SK-N-SH (cell line): ENCODE data around the gene MYL5. TPM values are rescaled to one million over a fixed set of nuclear protein-coding genes. Genes with fewer than 3 reads are reported as not detected.

Experiments used
- CTCF ChIA-PET: fragments of 300-600, 350-600 bp; formaldehyde crosslinking; extraction: SDS; loops from one replicate; lab custom pipeline; 2021; lab: Yijun Ruan, JAX
- POLR2A ChIA-PET: fragments of 350-600 bp; sonication (Branson Sonifier 250); formaldehyde crosslinking; extraction: SDS; loops from one replicate; lab custom pipeline; 2020; ENCODE audit warnings: antibody characterized with exemption, inconsistent platforms; lab: Yijun Ruan, JAX
- DNase-seq: peaks from one replicate; pipeline ENCODE4 v3.0.0; 2012
- H2AFZ ChIP-seq: fragments of 200-600 bp; sonication (generic); 2 replicates; pipeline ENCODE4 v1.8.1; 2016; ENCODE audit warnings: antibody characterized with exemption, mild to moderate bottlenecking, low read depth
- H3F3A ChIP-seq: fragments of 200-600 bp; sonication (generic); replicated peaks from 2 replicates; pipeline ENCODE3; 2016; ENCODE audit warnings: antibody characterized with exemption, mild to moderate bottlenecking; ENCODE audit not compliant: insufficient read depth
- H3K27ac ChIP-seq, 2 experiments: fragments of 200-500 bp in 1 of 2; fragments of 200-600 bp in 1 of 2; sonication (Bioruptor generic) in 1 of 2; sonication (generic), shearing (Covaris generic) in 1 of 2; 2 replicates each; pipeline versions ENCODE4 v1.5.1 to v1.6.1; 2014 to 2016; ENCODE audit warnings: low read depth in 2 of 2, inconsistent platforms in 1 of 2, low read length in 1 of 2, mild to moderate bottlenecking in 1 of 2, mixed read lengths in 1 of 2
- H3K27me3 ChIP-seq: fragments of 200-600 bp; sonication (generic), shearing (Covaris generic); 2 replicates; pipeline ENCODE4 v1.6.1; 2016; ENCODE audit warnings: mixed run types; ENCODE audit not compliant: insufficient read depth
- H3K36me3 ChIP-seq, 2 experiments: fragments of 200-500 bp in 1 of 2; fragments of 200-600 bp in 1 of 2; sonication (Bioruptor generic) in 1 of 2; sonication (generic) in 1 of 2; replicated peaks in 1 of 2; 2 replicates each; pipeline versions ENCODE3 to v1.5.1; 2014 to 2016; ENCODE audit warnings: low read length in 1 of 2, mild to moderate bottlenecking in 1 of 2; ENCODE audit not compliant: insufficient read depth in 2 of 2, control insufficient read depth in 1 of 2
- H3K4me1 ChIP-seq, 2 experiments: fragments of 200-500 bp in 1 of 2; fragments of 200-600 bp in 1 of 2; sonication (Bioruptor generic) in 1 of 2; sonication (generic), shearing (Covaris generic) in 1 of 2; 2 replicates each; pipeline versions ENCODE4 v1.5.1 to v1.6.1; 2014 to 2016; ENCODE audit warnings: low read depth in 1 of 2, low read length in 1 of 2, mixed run types in 1 of 2; ENCODE audit not compliant: insufficient read depth in 2 of 2, control insufficient read depth in 1 of 2
- H3K4me2 ChIP-seq: fragments of 200-600 bp; sonication (generic), shearing (Covaris generic); 2 replicates; pipeline ENCODE4 v1.6.1; 2017; ENCODE audit warnings: mixed run types
- H3K4me3 ChIP-seq, 2 experiments: fragments of 200-500 bp in 1 of 2; fragments of 200-600 bp in 1 of 2; sonication (Bioruptor generic) in 1 of 2; sonication (generic), shearing (Covaris generic) in 1 of 2; 2 replicates each; pipeline versions ENCODE4 v1.5.1 to v1.8.1; 2014 to 2016; ENCODE audit warnings: low read depth in 2 of 2, inconsistent platforms in 1 of 2, low read length in 1 of 2, mild to moderate bottlenecking in 1 of 2, mixed read lengths in 1 of 2, moderate library complexity in 1 of 2
- H3K79me2 ChIP-seq: fragments of 200-600 bp; sonication (generic); 2 replicates; pipeline ENCODE4 v1.8.1; 2017; ENCODE audit warnings: mild to moderate bottlenecking; ENCODE audit not compliant: insufficient read depth
- H3K9ac ChIP-seq: fragments of 200-600 bp; sonication (generic); 2 replicates; pipeline ENCODE4 v1.6.1; 2017; ENCODE audit warnings: mixed run types
- H3K9me2 ChIP-seq: fragments of 200-600 bp; sonication (generic); 2 replicates; pipeline ENCODE4 v1.6.1; 2017; ENCODE audit warnings: mixed run types
- H3K9me3 ChIP-seq: fragments of 200-600 bp; sonication (generic); 2 replicates; pipeline ENCODE4 v1.6.1; 2017; ENCODE audit warnings: mixed run types, mild to moderate bottlenecking, moderate library complexity
- H4K20me1 ChIP-seq: fragments of 200-600 bp; sonication (generic); 2 replicates; pipeline ENCODE4 v1.6.1; 2017; ENCODE audit warnings: mild to moderate bottlenecking, mixed run types; ENCODE audit not compliant: insufficient read depth
- CHD2 ChIP-seq: fragments of 150-350 bp; IDR thresholded peaks from 2 replicates; pipeline ENCODE4 v1.6.1; 2018; ENCODE audit warnings: low read length; ENCODE audit not compliant: partially characterized antibody
- ELF1 ChIP-seq: IDR thresholded peaks from 2 replicates; pipeline ENCODE4 v1.4.0; 2012
- EZH2phosphoT487 ChIP-seq: fragments of 200-600 bp; sonication (generic); IDR thresholded peaks from 2 replicates; pipeline ENCODE4 v1.6.1; 2017; ENCODE audit warnings: low read depth, mixed run types, mild to moderate bottlenecking, antibody characterized with exemption, moderate library complexity, borderline replicate concordance
- FOSL2 ChIP-seq: IDR thresholded peaks from 2 replicates; pipeline ENCODE4 v1.4.0; 2012; ENCODE audit warnings: low read depth, mild to moderate bottlenecking, moderate library complexity, borderline replicate concordance
- FOXJ3 ChIP-seq: sonication (generic); formaldehyde crosslinking; IDR thresholded peaks from 2 replicates; pipeline ENCODE4 v1.5.1; 2020; ENCODE audit warnings: mild to moderate bottlenecking, missing genetic modification reagents
- FOXM1 ChIP-seq: IDR thresholded peaks from 2 replicates; pipeline ENCODE4 v1.4.0; 2012; ENCODE audit warnings: low read depth, mild to moderate bottlenecking
- GABPA ChIP-seq: IDR thresholded peaks from 2 replicates; pipeline ENCODE4 v1.4.0; 2012; ENCODE audit warnings: low read depth, mild to moderate bottlenecking
- GATA2 ChIP-seq: sonication (generic); formaldehyde crosslinking; IDR thresholded peaks from 2 replicates; pipeline ENCODE4 v1.5.0; 2020; ENCODE audit warnings: mild to moderate bottlenecking, missing genetic modification reagents
- JUND ChIP-seq: IDR thresholded peaks from 2 replicates; pipeline ENCODE4 v1.4.0; 2012
- MXI1 ChIP-seq: IDR thresholded peaks from 2 replicates; pipeline ENCODE4 v1.6.1; 2012; ENCODE audit warnings: mild to moderate bottlenecking, low read depth, low read length, improper control_type of control experiment
- NRF1 ChIP-seq: IDR thresholded peaks from 2 replicates; pipeline ENCODE4 v1.6.1; 2012; ENCODE audit warnings: low read depth, mild to moderate bottlenecking, low read length
- PBX3 ChIP-seq: IDR thresholded peaks from 2 replicates; pipeline ENCODE4; 2012
- RAD21 ChIP-seq: IDR thresholded peaks from 2 replicates; pipeline ENCODE4 v1.6.1; 2012; ENCODE audit warnings: mild to moderate bottlenecking, low read length
- RCOR1 ChIP-seq: fragments of 150-350 bp; IDR thresholded peaks from 2 replicates; pipeline ENCODE4 v1.6.1; 2017; ENCODE audit warnings: antibody characterized with exemption, low read length
- RXRA ChIP-seq: IDR thresholded peaks from 2 replicates; pipeline ENCODE4 v1.4.0; 2012; ENCODE audit warnings: low read depth, mild to moderate bottlenecking, borderline replicate concordance
- TCF12 ChIP-seq: IDR thresholded peaks from 2 replicates; pipeline ENCODE4 v1.4.0; 2012
- ZBTB33 ChIP-seq: IDR thresholded peaks from 2 replicates; pipeline ENCODE4 v1.4.0; 2012; ENCODE audit warnings: low read depth, borderline replicate concordance
- WGBS: methylation state at CpG from one replicate; pipeline ENCODE4 v1.1.6; 2017; ENCODE audit warnings: low lambda C conversion rate; 5-methylcytosine and 5-hydroxymethylcytosine counted together
- polyA plus RNA-seq, 3 experiments: library from polyadenylated mRNA; depleted of rRNA; stranded (reverse); fragments of >200 nt; gene quantifications; 2 replicates each; pipeline ENCODE4 v1.2.3, GENCODE V29; 2012
- TF ChIP-seq, protein P1 (sequence below): fragments of 150-350 bp; IDR thresholded peaks from 2 replicates; pipeline ENCODE4 v1.6.1; 2016; ENCODE audit warnings: mild to moderate bottlenecking, low read depth, low read length
- TF ChIP-seq, protein P2 (sequence below): fragments of 200-600 bp; sonication (generic); IDR thresholded peaks from 2 replicates; pipeline ENCODE4 v1.6.1; 2017; ENCODE audit warnings: antibody characterized with exemption, mild to moderate bottlenecking, moderate library complexity
- TF ChIP-seq, protein P3 (sequence below): IDR thresholded peaks from 2 replicates; pipeline ENCODE4 v1.4.0; 2012; ENCODE audit warnings: low read depth, borderline replicate concordance

The MYL5 gene
- polyA plus RNA-seq, 1 of the 3 experiments (the other 2 are of a cell fraction) = 46.9 TPM

GRCh38 chr4:653831-654502, 20.4 kb upstream of the MYL5 start:
- DNase-seq = no peak

More at GRCh38 chr4:653831-654502, 20.4 kb upstream of the MYL5 start:
- TF ChIP-seq ZBTB33 = no peak
- no peak for TF ChIP-seq PBX3
- no peak for TF ChIP-seq TCF12
- no peak for TF ChIP-seq EZH2phosphoT487
- TF ChIP-seq RXRA = no peak
- TF ChIP-seq, protein P1, sequence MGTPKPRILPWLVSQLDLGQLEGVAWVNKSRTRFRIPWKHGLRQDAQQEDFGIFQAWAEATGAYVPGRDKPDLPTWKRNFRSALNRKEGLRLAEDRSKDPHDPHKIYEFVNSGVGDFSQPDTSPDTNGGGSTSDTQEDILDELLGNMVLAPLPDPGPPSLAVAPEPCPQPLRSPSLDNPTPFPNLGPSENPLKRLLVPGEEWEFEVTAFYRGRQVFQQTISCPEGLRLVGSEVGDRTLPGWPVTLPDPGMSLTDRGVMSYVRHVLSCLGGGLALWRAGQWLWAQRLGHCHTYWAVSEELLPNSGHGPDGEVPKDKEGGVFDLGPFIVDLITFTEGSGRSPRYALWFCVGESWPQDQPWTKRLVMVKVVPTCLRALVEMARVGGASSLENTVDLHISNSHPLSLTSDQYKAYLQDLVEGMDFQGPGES = no peak
- no peak for TF ChIP-seq JUND
- TF ChIP-seq, protein P2, sequence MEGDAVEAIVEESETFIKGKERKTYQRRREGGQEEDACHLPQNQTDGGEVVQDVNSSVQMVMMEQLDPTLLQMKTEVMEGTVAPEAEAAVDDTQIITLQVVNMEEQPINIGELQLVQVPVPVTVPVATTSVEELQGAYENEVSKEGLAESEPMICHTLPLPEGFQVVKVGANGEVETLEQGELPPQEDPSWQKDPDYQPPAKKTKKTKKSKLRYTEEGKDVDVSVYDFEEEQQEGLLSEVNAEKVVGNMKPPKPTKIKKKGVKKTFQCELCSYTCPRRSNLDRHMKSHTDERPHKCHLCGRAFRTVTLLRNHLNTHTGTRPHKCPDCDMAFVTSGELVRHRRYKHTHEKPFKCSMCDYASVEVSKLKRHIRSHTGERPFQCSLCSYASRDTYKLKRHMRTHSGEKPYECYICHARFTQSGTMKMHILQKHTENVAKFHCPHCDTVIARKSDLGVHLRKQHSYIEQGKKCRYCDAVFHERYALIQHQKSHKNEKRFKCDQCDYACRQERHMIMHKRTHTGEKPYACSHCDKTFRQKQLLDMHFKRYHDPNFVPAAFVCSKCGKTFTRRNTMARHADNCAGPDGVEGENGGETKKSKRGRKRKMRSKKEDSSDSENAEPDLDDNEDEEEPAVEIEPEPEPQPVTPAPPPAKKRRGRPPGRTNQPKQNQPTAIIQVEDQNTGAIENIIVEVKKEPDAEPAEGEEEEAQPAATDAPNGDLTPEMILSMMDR = no peak
- TF ChIP-seq CHD2 = no peak
- TF ChIP-seq GATA2 (CRISPR knock-in tag) = no peak
- no peak for TF ChIP-seq FOXM1
- no peak for TF ChIP-seq RAD21
- no peak for TF ChIP-seq FOXJ3 (CRISPR knock-in tag)
- no peak for TF ChIP-seq ELF1
- TF ChIP-seq MXI1 = no peak
- no peak for TF ChIP-seq RCOR1
- TF ChIP-seq, protein P3, sequence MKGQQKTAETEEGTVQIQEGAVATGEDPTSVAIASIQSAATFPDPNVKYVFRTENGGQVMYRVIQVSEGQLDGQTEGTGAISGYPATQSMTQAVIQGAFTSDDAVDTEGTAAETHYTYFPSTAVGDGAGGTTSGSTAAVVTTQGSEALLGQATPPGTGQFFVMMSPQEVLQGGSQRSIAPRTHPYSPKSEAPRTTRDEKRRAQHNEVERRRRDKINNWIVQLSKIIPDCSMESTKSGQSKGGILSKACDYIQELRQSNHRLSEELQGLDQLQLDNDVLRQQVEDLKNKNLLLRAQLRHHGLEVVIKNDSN = no peak
- no peak for TF ChIP-seq NRF1
- no peak for TF ChIP-seq FOSL2
- no peak for TF ChIP-seq GABPA
- H3K79me2 ChIP-seq = no peaks in the 10 kb centered on the region
- H3K27me3 ChIP-seq = peaks cover 13% of the 10 kb centered on the region; the same call in 1 of the 2 replicates
- H3K9ac ChIP-seq = no peak overlapping the region
- no peaks in the 10 kb centered on the region for H3K9me3 ChIP-seq
- no peak overlapping the region for H3K27ac ChIP-seq
- ChIA-PET CTCF (no interaction called here), POLR2A (no interaction called here)
- H3K9me2 ChIP-seq = no peaks in the 10 kb centered on the region
- no peaks in the 10 kb centered on the region for H4K20me1 ChIP-seq
- WGBS = 58% methylated on average over 17 of the region's 29 CpGs
- H3K4me3 ChIP-seq = no peak overlapping the region
- H3F3A ChIP-seq = no peaks in the 10 kb centered on the region
- no peak overlapping the region for H3K4me2 ChIP-seq
- no peak overlapping the region for H2AFZ ChIP-seq
- peaks cover 0 to 14% of the 10 kb centered on the region in 2 experiments; a peak in 1 of 4 replicates for H3K4me1 ChIP-seq
- no peaks in the 10 kb centered on the region for H3K36me3 ChIP-seq
